Activated T-cell treated with anti-CD3 and anti-CD28 coated beads for 4 hours (primary cell): Measurements from ENCODE around the gene C3orf22.
"Not testable (repeated sequence)": the region's sequence is repeated elsewhere in the genome, so short reads cannot be mapped to it uniquely, and the experiment has no call there.

Experiments used
- DNase-seq: peaks from one replicate; pipeline ENCODE4 v3.0.0-alpha.2; 2020

The C3orf22 gene

DNA sequence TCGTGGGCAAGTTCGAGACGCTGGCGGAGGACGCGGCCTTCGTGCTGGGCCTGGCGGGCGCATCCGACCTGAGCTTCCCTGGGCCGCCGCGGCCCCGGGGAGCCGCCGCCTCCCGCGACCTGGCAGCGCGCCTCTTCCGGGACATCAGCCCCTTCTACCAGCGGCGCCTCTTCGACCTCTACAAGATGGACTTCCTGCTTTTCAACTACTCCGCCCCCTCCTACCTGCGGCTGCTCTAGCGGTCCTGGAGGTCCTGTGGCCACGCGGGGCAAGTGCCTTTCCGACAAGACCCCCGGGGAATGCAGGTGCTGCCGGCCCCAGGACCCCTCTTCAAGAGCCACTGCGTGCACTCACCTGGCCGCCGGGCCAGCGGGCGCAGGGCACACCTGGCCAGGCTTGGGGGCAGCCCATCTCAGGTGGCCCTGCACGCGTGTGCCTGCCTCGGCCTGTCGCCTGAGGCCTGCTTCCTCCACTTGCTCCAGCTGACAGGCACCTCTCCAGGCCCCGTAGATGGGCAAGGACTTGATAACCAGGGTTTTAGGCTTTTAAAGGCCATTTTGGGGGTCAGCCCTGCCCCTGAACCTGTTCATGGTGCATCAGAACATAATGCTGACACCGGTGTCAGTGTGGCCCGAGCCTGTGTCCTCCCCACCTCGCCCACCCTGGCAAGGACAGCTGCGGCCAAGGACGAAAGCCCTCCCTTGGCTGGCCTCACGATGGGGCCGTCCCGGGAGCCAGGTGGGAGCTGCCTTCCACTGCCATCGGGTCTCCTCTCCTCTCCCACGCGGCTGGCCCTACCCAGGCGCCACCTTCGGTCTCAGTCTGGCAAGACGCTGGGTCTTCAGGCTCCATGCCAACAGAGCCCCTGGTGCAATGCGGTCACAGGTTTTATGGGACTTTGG is 16.1 kb downstream of the C3orf22 start:
- no peak for DNase-seq

DNA sequence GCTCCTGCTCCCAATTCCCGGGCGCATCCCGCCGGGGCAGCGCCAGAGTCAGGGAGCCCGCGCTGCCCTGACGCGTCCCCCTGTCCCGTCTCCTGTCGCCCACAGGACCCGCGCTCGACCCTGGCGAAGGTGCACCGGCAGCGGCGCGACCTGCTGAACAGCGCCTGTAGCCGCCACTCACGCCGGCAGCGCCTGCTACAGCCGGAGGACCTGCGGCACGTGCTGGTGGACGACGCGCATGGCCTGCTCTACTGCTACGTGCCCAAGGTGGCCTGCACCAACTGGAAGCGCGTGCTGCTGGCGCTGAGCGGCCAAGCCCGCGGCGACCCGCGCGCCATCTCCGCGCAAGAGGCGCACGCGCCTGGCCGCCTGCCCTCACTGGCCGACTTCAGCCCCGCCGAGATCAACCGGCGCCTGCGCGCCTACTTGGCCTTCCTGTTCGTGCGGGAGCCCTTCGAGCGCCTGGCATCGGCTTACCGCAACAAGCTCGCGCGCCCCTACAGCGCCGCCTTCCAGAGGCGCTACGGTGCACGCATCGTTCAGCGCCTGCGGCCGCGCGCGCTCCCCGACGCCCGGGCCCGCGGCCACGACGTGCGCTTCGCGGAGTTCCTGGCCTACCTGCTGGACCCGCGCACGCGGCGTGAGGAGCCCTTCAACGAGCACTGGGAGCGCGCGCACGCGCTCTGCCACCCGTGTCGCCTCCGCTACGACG is 16.9 kb downstream of the C3orf22 start:
- no peak for DNase-seq

DNA sequence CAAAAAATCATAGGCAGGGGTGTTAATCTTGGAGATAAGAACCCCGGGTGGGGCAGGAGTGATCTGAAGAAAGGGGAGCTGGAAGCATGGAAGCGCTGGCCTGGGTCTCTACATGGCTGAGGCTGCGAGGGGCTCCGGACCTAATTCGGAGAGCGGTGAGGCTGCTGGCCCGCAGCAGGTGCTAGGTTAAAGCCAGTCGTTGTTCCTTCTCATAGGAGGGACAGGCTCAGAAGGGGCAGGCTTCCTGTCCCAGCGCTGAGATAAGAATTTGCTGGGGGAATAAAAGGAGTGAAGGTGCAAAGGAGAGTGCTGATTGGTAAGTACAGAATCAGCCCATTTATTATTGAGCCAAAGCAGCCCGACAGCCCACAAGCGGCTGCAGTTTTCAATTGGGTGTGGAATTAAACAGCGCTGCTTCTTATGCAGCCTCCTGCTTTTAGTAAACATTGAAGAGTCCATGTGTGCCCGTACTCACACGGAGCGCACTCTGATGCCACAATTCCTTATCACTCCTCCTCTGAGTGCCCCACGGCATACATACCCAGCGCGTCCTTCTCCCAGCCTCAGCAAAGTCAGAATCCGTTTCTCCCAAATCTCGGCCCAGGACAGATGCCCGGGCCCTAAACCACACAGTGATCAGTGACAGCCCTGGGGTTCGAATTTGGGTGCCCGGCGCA is 17.6 kb downstream of the C3orf22 start:
- no peak for DNase-seq

DNA sequence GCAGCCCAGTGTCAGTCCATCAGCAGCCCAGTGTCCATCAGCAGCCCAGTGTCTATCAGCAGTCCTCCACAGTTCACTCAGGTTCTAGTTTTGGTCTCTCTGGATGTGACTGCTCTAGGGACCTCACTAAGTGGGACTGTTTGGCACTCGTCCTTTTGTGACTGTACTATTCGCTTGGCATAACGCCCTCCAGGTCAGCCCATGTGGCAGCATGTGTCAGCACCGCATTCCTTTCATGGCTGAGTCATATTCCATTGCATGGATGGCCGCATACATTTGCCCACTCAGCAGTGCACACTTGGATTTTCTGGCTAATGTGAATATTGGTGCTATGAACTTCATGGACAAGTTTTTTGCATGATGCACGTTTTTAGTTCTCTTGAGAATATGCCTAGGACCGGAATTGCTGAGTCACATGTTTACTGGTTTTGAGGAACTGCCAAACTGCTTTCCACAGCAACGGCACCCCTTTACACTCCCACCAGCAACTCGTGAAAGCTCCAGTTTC is 18.3 kb downstream of the C3orf22 start:
- no peak for DNase-seq

DNA sequence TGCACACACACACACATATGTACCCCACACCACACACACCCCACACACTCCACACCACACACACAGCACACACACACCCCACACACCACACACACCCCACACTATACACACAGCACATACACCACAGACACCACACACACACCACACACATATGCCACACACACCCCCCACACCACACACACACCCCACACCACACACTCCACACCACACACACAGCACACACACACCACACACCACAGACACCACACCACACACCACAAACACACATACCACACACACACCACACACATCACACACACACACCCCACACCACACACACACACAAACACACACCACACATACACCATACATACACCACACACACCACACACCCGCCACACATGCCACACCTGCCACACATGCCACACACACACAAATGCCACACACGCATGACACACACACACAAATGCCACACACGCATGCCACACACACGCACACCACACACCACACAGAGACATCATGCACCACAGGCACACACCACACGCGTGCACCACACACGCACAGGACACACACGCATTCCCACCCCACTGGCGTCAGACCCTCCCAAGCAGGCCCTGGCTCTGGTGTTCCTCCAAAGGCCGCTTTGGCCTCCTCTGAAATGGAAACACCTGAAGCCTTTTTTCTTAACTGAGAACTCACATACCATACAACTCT is 19.0 kb downstream of the C3orf22 start:
- no peak for DNase-seq

DNA sequence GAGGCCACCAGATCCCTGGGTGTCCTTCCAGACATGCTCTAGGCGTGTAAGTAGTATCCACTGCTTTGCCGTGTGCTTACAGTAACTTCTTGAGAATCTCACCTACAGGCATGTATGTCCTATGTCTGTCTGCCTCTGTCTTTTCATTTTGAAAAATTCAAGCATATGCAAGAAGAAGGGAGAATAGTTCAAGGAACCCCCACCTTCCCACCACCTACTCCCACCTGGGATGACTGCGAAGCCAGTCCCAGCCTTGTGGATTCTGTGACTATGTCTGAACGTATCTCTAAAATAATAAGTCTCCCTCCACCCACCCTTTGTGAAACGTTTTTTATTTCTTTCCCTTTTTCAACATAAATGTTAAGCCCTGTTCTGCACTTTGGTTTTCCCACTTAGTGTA is 19.8 kb downstream of the C3orf22 start:
- DNase-seq = no peak

DNA sequence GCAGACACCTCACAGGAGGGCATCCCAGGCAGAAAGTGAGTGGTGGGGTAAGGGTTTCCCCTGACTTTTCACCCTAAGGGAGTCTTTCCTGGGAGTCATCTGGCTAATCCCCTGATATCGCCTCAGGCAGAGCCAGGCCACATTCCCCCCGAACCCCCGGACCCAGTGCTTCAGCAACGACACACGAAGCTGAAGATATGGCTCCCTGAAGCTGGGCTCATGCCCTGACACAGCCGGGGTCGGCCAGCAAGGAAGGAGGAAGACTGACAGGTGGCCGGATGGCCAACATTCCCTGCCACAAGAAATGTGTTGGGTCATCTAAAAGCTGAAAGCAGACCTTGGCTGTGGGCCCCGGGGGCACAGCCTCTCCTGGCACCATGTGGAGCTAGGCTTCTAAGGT is 20.4 kb downstream of the C3orf22 start:
- no peak for DNase-seq

DNA sequence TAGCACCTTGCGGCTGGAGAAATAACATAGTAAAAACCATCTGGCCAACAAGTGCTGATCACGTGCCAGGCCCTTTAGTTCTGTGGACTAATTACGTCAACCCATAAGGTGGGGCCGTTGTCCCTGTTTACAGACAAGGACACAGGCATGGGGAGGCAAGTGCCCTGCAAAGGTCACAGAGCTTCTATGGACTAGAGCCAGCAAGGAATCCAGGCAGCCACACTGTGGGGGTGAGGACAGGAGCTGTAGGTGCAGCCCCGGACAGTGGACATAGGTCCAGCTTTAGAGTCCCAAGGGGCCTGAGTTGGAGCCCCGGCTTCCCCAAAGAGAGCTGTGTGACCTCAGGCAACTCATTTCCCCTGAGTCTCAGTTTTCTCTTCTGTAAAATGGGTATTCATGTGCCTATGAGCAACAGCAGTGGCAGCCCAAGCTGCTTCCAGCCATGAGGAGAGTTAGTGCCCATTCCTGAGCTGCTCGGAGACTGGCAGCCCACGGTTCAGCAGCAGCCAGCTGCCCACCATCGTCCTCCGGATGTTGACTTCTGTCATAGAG is 20.9 kb downstream of the C3orf22 start:
- DNase-seq = no peak

DNA sequence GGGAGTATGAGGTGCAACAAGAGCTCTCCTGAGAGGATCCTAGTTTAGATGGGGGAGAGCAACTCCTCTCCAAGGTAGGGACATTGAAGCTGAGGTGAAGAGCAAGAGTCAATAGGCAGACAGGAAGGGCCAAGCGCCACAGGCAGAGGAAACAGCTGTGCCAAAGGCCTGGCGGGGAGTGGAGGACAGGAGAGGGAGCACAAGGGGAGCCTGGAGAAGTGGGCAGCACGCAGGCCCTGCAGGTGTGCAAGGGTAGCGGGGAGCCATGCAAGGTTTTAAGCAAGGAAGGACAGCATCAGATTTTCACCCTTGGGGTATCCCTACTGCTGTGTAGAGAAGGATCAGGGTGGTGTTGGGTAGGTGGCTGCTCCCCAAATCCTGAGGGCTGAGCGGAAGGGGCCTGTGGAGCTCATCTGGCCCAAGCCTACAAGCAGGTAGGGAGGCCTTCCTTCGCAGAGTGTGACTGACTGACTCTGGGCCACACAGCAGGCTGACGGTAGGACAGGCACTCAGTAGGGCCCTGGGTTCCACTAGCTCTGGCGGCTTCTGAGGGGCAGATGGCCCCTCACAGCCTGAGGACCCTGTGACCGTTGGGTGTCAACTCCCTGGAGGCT is 21.5 kb downstream of the C3orf22 start:
- no peak for DNase-seq

DNA sequence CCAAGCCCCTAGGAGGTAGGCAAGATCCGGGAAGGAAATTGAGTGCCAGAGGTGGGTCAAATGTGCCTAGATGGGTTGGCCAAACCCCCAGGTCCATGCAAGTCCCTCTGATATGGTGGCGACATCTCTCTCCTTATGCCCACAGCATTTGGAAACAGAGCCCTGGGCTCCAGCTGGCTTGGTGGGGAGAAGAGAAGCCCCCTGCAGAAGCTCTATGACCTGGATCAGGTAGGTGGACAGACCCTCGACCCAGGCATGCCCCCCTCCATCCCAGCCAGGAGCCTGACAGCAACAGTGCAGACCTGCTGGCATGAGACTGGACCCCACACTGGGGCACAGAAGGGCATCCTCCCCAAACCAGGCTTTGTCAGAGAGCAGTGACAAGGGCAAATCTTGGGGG is 22.6 kb downstream of the C3orf22 start:
- DNase-seq = no peak

DNA sequence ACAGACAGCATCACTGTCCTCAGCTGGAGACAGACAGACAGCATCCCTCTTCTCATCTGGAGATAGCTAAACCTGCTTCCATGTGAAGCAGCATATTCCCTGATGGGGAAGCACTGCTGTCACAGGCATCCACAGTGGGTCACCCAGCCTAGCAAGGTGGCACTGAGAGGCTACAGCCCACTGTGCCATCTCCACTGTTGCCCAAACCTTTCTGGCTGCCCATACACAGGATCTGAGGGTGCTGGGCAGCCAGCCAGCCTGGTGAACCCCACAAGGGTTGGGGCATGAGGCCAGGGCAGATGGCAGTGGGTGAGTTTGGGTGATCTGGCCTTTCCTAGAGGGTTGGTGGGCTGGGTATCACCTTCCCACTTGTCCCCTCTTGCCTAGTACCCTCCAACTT is 23.1 kb downstream of the C3orf22 start:
- DNase-seq = no peak

DNA sequence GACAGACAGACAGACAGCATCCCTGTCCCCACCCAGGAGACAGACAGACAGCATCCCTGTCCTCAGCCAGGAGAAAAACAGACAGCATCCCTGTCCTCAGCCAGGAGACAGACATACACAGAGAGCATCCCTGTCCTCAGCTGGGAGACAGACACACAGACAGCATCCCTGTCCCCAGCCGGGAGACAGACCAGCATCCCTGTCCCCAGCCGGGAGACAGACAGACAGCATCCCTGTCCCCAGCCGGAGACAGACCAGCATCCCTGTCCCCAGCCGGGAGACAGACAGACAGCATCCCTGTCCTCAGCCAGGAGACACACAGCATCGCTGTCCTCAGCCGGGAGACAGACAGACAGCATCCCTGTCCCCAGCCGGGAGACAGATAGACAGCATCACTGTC is 24.0 kb downstream of the C3orf22 start:
- DNase-seq = not testable (repeated sequence)

DNA sequence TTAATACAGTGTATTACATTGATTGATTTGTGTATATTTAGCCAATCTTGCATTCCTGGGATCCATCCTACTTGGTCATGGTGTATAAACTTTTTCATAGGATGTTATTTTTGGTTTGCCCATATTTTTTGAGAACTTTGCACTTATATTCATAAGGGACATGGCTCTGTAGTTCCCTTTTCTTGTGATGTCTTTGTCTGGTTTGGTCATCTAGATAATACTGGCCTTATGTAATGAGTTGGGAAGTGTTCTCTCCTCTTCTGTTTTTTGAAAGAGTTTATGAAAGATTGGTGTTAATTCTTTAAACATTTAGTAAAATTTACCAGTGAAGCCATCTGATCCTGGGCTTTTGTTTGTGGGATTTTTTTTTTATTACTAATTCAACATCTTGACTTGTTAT is 25.2 kb downstream of the C3orf22 start:
- DNase-seq = no peak

DNA sequence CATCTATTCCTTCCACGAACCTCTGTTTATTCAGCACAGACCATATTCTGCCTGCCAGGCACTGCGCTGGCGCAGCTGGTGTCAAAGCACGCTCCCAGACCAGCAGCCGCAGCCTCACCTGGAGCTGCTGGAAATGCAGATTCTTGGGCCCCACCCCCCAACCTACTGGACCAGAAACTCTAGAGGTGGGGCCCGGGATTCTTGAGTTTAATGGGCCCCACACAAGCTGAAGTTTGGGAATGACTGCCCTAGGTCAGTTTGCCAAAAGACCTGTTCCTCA is 27.7 kb downstream of the C3orf22 start:
- no peak for DNase-seq

DNA sequence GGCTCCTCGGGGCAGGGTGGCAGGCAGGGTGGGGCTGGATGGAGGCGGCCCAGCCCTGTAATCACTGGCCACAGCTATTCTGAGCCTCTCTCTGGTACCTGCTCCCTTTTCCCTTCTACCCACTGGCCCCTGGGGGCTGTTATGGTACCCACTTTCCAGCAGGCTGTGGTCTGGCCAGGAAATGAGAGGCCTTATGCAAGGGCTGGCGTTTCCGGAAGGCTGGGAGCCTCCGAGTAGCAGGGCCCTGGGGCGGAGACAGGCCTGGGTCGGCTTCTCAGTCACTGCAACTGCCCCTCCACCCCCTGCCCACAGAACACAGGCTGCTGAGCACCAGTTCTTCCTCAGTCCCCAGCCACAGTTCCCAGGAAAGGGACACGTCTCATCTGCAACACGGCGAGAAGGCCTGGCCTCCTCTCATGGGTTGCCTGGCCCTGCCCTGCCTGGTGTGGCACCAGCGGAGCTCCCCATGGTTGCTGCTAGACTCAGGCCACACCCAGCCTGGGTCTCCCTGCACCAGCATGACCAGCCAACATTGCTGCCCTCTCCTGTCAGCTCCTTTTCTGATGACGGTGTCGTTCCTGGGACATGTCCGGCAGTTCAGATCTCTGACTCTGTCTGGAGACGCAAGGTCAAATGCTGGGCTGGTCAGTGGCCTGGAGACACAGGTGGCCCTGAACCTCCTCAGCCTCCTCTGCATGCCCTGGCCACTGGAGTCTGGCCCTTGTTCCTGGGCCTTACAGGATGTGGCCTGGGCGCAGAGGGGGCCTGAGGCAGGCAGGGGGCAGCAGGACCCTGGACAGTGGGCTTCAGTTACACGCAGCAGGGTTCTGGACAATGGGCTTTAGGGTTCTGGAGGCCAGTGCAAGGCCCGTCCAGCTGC is 28.3 kb downstream of the C3orf22 start:
- no peak for DNase-seq

DNA sequence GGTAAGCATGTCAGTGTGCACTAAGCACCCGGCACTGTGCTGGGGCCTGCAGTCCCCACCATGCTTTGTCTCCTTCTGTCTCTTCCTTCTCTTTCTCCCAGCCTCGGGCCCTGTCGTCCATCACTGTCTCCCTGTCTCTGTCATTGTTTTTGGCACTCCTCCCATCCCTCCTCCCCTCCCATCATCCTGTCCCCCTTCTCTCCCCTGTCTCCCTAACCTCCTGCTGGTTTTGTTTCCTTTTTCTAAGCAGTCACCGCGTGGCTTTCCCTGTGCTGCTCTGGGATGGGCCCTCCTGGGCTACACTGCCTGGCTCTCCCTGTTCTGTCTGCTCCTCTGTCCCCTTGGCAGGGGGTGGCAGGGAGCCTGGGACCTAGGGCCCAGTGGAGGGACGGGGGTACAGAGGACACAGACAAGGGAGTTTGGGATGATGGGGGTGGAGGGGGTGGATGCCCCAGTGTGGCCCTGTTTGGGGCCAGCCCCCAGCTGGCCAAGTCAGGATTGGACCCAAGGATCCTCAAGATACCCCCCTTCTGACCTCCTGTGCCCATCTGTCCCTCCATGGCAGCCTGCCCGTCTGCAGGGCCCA is 29.1 kb downstream of the C3orf22 start:
- DNase-seq = no peak

DNA sequence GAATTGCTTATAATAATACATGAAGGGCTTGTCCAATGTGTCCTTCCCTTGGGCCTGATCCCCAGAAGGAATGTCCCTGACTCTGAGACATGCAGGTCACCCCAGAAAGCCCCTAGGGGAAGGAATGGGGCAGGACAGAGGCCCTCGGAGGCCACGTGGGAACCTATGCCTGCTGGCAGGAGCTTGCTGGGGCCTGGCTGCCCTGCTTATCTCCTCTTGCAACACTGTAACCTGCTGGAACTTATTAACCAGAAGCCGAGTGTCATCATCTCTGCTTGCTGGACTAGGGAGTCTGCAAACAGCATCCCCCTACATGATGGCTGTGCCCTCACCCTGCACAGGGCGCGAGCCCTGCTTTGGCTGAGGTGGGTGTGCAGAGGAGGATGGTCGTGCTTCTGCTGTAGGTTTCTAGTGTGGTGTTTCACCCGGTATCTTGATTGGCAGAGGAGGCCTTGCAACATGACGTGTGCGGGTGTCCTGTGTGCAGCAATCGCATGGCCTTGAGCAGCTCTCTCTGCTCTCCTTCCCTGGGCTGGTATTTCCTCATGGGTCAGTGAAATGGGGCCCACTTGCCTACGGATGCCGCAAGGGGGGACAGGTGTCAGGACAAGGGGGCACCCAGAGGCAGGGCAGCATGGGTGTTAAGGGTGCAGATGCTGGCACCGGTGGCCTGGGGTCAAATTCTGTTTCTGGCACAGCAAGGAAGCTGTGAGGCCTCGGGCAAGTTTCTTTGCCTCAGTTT is 29.8 kb downstream of the C3orf22 start:
- no peak for DNase-seq

DNA sequence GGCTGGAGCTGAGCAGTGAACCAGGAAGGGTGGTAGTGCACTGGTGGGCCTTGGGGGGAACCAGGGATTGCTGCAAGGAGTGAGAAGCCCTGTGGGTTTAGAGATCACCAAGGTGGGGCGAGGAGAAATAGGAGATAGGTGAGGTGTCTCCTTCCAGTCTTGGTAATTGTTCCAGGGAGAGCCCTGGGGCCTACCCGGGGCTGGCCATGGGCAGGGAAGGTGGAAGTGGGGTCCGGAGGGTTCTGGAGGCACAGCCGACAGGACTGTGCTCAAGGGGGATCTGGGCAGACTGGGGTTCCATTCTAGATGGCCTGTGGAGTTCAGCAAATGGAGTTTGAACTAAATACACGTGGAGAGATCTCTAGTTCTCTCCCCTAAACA is 30.3 kb downstream of the C3orf22 start:
- DNase-seq = no peak

DNA sequence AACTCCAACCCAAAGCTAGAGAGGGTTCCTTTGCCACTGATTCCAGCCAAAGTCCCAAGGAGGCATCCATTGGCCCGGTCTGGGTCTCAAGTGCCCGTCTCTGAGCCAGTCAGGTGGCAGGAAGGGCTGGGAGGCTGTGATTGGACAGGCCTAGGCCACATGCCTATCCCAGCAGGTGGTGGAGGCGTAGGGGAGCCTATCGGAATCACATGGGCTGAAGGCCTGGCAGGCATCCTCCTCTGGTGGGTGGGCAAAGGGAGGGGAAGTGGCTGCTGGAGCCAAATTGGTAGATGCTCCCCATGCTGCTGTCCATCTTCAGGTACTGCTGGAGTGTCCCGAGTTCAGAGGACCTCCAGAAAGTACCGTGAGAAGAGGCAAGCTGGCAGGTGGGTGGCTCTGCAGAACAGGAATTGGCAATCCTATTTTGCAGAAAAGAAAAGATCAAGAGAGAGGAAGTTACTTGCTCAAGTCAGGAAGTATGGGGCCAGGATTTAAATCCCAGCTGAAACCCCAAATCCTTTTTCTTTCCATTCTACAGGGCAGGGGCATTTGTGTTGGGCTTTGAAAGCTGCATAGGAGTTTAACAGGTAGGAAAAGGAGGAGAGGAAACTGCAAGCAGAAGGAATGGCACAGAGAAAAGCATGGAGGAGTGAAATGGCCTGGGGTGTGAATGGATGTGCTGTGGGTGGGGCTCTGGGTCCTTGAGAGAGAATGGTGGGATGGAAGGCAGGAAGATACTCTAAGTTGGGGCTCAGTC is 31.1 kb downstream of the C3orf22 start:
- no peak for DNase-seq

DNA sequence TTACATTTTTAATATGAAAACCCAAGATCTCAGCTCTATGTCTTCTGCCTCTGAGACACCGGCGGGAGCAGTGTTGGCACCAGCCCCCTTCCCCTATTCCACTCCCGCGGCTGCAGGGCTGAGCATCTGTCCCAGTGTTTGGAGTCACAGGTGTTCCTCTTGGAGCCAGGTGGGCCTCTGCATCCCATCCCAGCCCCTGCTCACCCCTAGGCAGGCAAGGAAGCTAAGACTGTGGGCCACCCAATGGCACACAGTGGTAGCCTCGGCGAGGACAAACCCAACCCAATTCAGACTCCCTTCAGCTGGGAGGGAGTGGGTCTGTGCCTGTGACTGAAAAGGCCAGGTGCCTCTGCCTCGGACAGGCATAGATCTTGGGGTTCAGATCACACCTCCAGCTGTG is 31.7 kb downstream of the C3orf22 start:
- DNase-seq = no peak
